Prostate gland (tissue), 2 donors: ENCODE data around the gene RAI14. TPM values are rescaled to one million over a fixed set of nuclear protein-coding genes. Genes with fewer than 3 reads are reported as not detected.
"Not testable (repeated sequence)": the region's sequence is repeated elsewhere in the genome, so short reads cannot be mapped to it uniquely, and the experiment has no call there.

Experiments used
- DNase-seq: peaks from one replicate; pipeline ENCODE4 v3.0.0-alpha.2; 2019; ENCODE audit warnings: low spot score
- H3K27ac ChIP-seq, 2 donors: fragments of 200-600 bp; sonication (generic); 2 replicates each; pipeline ENCODE4 v1.5.1; 2017 to 2019
- H3K27me3 ChIP-seq: fragments of 200-600 bp; sonication (generic); replicated peaks from 2 replicates; pipeline ENCODE4 v1.5.1; 2019; ENCODE audit not compliant: insufficient read depth
- H3K36me3 ChIP-seq, 2 donors: fragments of 200-600 bp; sonication (generic); 1 replicate in 1 of 2; 2 replicates in 1 of 2; pipeline versions ENCODE4 v1.5.1 to v1.8.1; 2017 to 2019
- H3K4me1 ChIP-seq: fragments of 200-600 bp; sonication (generic); replicated peaks from 2 replicates; pipeline ENCODE4 v1.5.1; 2019
- H3K4me3 ChIP-seq, 2 donors: fragments of 200-600 bp; sonication (generic); 2 replicates each; pipeline ENCODE4 v1.5.1; 2017 to 2019
- H3K9me3 ChIP-seq: fragments of 200-600 bp; sonication (generic); 2 replicates; pipeline ENCODE4 v1.5.1; 2017
- CTCF ChIP-seq, 4 experiments: fragments of 200-600 bp in 2 of 4; fragments of 450-650 bp in 2 of 4; sonication (generic) in 2 of 4; IDR thresholded peaks; 1 replicate in 3 of 4; 2 replicates in 1 of 4; pipeline ENCODE4 v1.5.1; 2016 to 2019; ENCODE audit warnings: antibody characterized with exemption in 4 of 4, mild to moderate bottlenecking in 2 of 4, moderate library complexity in 2 of 4
- POLR2A ChIP-seq: fragments of 450-650 bp; IDR thresholded peaks from one replicate; pipeline ENCODE4 v1.6.1; 2016; ENCODE audit warnings: antibody characterized with exemption, mild to moderate bottlenecking
- POLR2AphosphoS5 ChIP-seq: sonication (generic); formaldehyde crosslinking; IDR thresholded peaks from one replicate; pipeline ENCODE4 v1.6.1; 2017; ENCODE audit warnings: antibody characterized with exemption
- WGBS: methylation state at CpG from one replicate; pipeline ENCODE4 v1.1.5; 2018; 5-methylcytosine and 5-hydroxymethylcytosine counted together
- intact Hi-C: fragments of 100-400 bp; cut with DNase I; formaldehyde crosslinking; loops from one replicate; pipeline ENCODE4 v1.14.2; 2022
- total RNA-seq, 2 donors: library from RNA; depleted of rRNA; stranded (reverse); fragments of >200 nt; gene quantifications; one replicate each; pipeline ENCODE4 v1.1.0, GENCODE V29; 2016

Gene RAI14
- total RNA-seq, 2 donors from 2014 or later: 9.6 to 23.7 TPM

- H3K9me3 ChIP-seq: no peaks in the 10 kb centered on the region
- intact Hi-C loops: no loop called here
- H3K36me3 ChIP-seq: no peaks in the 10 kb centered on the region
- TF ChIP-seq POLR2AphosphoS5 (no peak), POLR2A (no peak), CTCF (IDR thresholded peaks at IDR 0.05) (no peak)
- no peak overlapping the region for H3K4me3 ChIP-seq
- DNase-seq: no peak
- H3K27ac ChIP-seq: no peak overlapping the region
- WGBS: 46% methylated on average over 1 of the region's 1 CpG
- no peaks in the 10 kb centered on the region for H3K27me3 ChIP-seq
- H3K4me1 ChIP-seq: no peaks in the 10 kb centered on the region
These were observed 119.8 kb downstream of the RAI14 start for GRCh38 chr5:34775886-34776285.

GRCh38 chr5:34778091-34778850 lies 122.1 kb downstream of the RAI14 start:
- WGBS: 94% methylated on average over 8 of the region's 8 CpGs

GRCh38 chr5:34783892-34784291 lies 127.8 kb downstream of the RAI14 start:
- 93% methylated on average over 4 of the region's 4 CpGs for WGBS
- intact Hi-C loops: not testable (repeated sequence)

More at GRCh38 chr5:34778091-34778850, 122.1 kb downstream of the RAI14 start:
- Histone ChIP-seq H3K4me1 (no peaks in the 10 kb centered on the region), H3K36me3 (no peaks in the 10 kb centered on the region), H3K9me3 (no peaks in the 10 kb centered on the region), H3K4me3 (no peak overlapping the region), H3K27ac (no peak overlapping the region), H3K27me3 (no peaks in the 10 kb centered on the region)
- no peak for TF ChIP-seq CTCF (IDR thresholded peaks at IDR 0.05)
- TF ChIP-seq POLR2A: no peak
- no peak for TF ChIP-seq POLR2AphosphoS5
- no peak for DNase-seq
- intact Hi-C loops: no loop called here

GRCh38 chr5:34787035-34787434 lies 130.9 kb downstream of the RAI14 start:
- WGBS: 87% methylated on average over 6 of the region's 6 CpGs
- Histone ChIP-seq H3K36me3 (no peaks in the 10 kb centered on the region), H3K4me3 (no peak overlapping the region), H3K9me3 (no peaks in the 10 kb centered on the region), H3K27ac (no peak overlapping the region), H3K4me1 (no peaks in the 10 kb centered on the region), H3K27me3 (no peaks in the 10 kb centered on the region)
- no peak for DNase-seq
- no peak for TF ChIP-seq CTCF (IDR thresholded peaks at IDR 0.05)
- no peak for TF ChIP-seq POLR2A
- TF ChIP-seq POLR2AphosphoS5: no peak
- intact Hi-C loops: no loop called here

More at GRCh38 chr5:34783892-34784291, 127.8 kb downstream of the RAI14 start:
- DNase-seq, H3K27me3 ChIP-seq, H3K9me3 ChIP-seq, H3K27ac ChIP-seq, H3K4me3 ChIP-seq, H3K36me3 ChIP-seq, H3K4me1 ChIP-seq: not testable (repeated sequence)

- H3K4me3 ChIP-seq: no peak overlapping the region
- no peaks in the 10 kb centered on the region for H3K27me3 ChIP-seq
- no peaks in the 10 kb centered on the region for H3K4me1 ChIP-seq
- H3K27ac ChIP-seq: no peak overlapping the region
- no peak for DNase-seq
- TF ChIP-seq CTCF (IDR thresholded peaks at IDR 0.05): no peak
- no peak for TF ChIP-seq POLR2A
- no peak for TF ChIP-seq POLR2AphosphoS5
- H3K9me3 ChIP-seq: no peaks in the 10 kb centered on the region
- whole genome bisulfite sequencing: 34% methylated on average over 5 of the region's 5 CpGs
- no peaks in the 10 kb centered on the region for H3K36me3 ChIP-seq
- intact Hi-C loops: no loop called here
These were observed 132.9 kb downstream of the RAI14 start for GRCh38 chr5:34789021-34789531.
